Measurements from ENCODE around the gene RNPEPL1.

DNA sequence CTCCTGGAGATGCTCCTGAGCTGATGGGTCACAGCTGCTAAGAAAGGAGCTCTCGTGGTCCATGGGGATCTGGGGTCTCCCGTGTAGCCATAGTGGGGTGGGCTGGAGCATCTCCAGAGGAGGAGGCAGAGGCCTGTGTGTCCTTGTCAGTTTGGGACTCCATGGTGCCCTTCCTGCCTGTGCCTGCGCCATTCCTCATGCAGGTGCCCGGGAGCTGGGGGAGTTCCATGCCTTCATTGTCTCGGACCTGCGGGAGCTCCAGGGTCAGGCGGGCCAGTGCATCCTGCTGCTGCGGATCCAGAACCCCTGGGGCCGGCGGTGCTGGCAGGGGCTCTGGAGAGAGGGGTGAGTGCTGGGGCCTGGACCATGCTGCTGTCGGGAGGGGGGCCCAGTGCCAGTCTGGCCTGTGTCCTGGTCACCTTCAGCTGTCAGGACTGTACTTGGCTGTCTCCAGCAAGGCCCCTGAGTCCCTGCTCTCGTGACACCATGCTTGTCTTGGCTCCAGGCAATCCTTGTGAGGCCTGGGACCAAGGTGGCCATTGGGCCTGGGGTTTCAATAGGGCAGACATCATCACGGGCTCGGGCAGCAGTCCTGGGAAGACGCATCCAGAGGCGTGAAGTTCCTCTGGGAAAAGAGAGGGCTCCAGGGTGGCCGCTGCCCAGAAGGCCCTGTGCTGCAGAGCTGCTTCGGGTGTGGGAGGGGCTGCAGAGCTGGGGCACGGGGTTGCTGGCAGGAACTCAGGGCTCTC lies 25.6 kb downstream of the RNPEPL1 start:
- TF ChIP-seq, protein P1, sequence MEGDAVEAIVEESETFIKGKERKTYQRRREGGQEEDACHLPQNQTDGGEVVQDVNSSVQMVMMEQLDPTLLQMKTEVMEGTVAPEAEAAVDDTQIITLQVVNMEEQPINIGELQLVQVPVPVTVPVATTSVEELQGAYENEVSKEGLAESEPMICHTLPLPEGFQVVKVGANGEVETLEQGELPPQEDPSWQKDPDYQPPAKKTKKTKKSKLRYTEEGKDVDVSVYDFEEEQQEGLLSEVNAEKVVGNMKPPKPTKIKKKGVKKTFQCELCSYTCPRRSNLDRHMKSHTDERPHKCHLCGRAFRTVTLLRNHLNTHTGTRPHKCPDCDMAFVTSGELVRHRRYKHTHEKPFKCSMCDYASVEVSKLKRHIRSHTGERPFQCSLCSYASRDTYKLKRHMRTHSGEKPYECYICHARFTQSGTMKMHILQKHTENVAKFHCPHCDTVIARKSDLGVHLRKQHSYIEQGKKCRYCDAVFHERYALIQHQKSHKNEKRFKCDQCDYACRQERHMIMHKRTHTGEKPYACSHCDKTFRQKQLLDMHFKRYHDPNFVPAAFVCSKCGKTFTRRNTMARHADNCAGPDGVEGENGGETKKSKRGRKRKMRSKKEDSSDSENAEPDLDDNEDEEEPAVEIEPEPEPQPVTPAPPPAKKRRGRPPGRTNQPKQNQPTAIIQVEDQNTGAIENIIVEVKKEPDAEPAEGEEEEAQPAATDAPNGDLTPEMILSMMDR (conservative IDR thresholded peaks at IDR 0.05) = no peak
- no peak for TF ChIP-seq EZH2 (IDR thresholded peaks at IDR 0.05; ENCODE audit: low read depth)
